HG03159 (cell line): ENCODE data around the gene MYMK.

Experiments used
- ATAC-seq: cut with Tn5 transposase; IDR thresholded peaks from one replicate; pipeline ENCODE4 v1.9.1; 2021; ENCODE audit warnings: mild to moderate bottlenecking, moderate library complexity; ENCODE audit not compliant: unreplicated experiment

Gene MYMK

GRCh38 chr9:133470988-133471387 lies 53.8 kb downstream of the MYMK start:
- no peak for ATAC-seq

- no peak for ATAC-seq
Observed at GRCh38 chr9:133470427-133470924, 54.3 kb downstream of the MYMK start.

GRCh38 chr9:133468777-133469421 lies 55.9 kb downstream of the MYMK start:
- ATAC-seq, result no peak

GRCh38 chr9:133468374-133468773 lies 56.4 kb downstream of the MYMK start:
- no peak for ATAC-seq

GRCh38 chr9:133467101-133467500 lies 57.7 kb downstream of the MYMK start:
- ATAC-seq, result no peak

- no peak for ATAC-seq
Observed at GRCh38 chr9:133465984-133466383, 58.8 kb downstream of the MYMK start.

GRCh38 chr9:133464638-133465037 lies 60.1 kb downstream of the MYMK start:
- no peak for ATAC-seq
